H9 (cell line): Measurements from ENCODE around the gene FBLN2. TPM values are rescaled to one million over a fixed set of nuclear protein-coding genes. Genes with fewer than 3 reads are reported as not detected.

Source experiments
- DNase-seq: peaks from one replicate; pipeline ENCODE4 v3.0.0-alpha.2; 2017
- H2AFZ ChIP-seq: one replicate; pipeline ENCODE4 v1.6.1; 2013; ENCODE audit warnings: mild to moderate bottlenecking, low read length, control low read depth, moderate library complexity
- H2AK5ac ChIP-seq: 2 replicates; pipeline ENCODE4 v1.6.1; 2013; ENCODE audit warnings: low read length, control low read depth, mixed read lengths; ENCODE audit not compliant: insufficient read length
- H2BK120ac ChIP-seq: one replicate; pipeline ENCODE4 v1.6.1; 2013; ENCODE audit warnings: low read depth, mild to moderate bottlenecking, low read length, control low read depth, inconsistent platforms; ENCODE audit not compliant: poor library complexity, severe bottlenecking
- H2BK12ac ChIP-seq: 2 replicates; pipeline ENCODE4 v1.6.1; 2013; ENCODE audit warnings: low read length, control low read depth, mixed read lengths, low read depth; ENCODE audit not compliant: insufficient read length
- H2BK15ac ChIP-seq: 2 replicates; pipeline ENCODE4 v1.6.1; 2013; ENCODE audit warnings: low read depth, low read length, control low read depth
- H2BK20ac ChIP-seq: one replicate; pipeline ENCODE4 v1.6.1; 2013; ENCODE audit warnings: low read depth, mild to moderate bottlenecking, low read length, control low read depth, inconsistent platforms; ENCODE audit not compliant: poor library complexity, severe bottlenecking
- H2BK5ac ChIP-seq: 2 replicates; pipeline ENCODE4 v1.6.1; 2013; ENCODE audit warnings: low read length, control low read depth, mixed read lengths; ENCODE audit not compliant: insufficient read length
- H3K14ac ChIP-seq: 2 replicates; pipeline ENCODE4 v1.6.1; 2013; ENCODE audit warnings: low read length, control low read depth; ENCODE audit not compliant: insufficient read depth
- H3K18ac ChIP-seq: 2 replicates; pipeline ENCODE4 v1.6.1; 2013; ENCODE audit warnings: low read depth, mild to moderate bottlenecking, mixed read lengths, low read length, control low read depth; ENCODE audit not compliant: insufficient read length
- H3K23ac ChIP-seq: 2 replicates; pipeline ENCODE4 v1.6.1; 2013; ENCODE audit warnings: low read length, control low read depth, mixed read lengths, low read depth; ENCODE audit not compliant: insufficient read length
- H3K23me2 ChIP-seq: 2 replicates; pipeline ENCODE4 v1.6.1; 2013; ENCODE audit warnings: low read depth, mild to moderate bottlenecking, mixed read lengths, low read length, control low read depth; ENCODE audit not compliant: insufficient read length, poor library complexity, severe bottlenecking
- H3K27ac ChIP-seq: 2 replicates; pipeline ENCODE4 v1.5.1; 2013; ENCODE audit warnings: low read length, control low read depth, mixed read lengths, low read depth; ENCODE audit not compliant: insufficient read length
- H3K27me3 ChIP-seq: 2 replicates; pipeline ENCODE4 v1.6.1; 2013; ENCODE audit warnings: low read length, control low read depth, inconsistent platforms; ENCODE audit not compliant: insufficient read depth
- H3K4ac ChIP-seq: 2 replicates; pipeline ENCODE4 v1.6.1; 2013; ENCODE audit warnings: low read depth, mild to moderate bottlenecking, control low read depth, inconsistent platforms, low read length, moderate library complexity
- H3K4me1 ChIP-seq: 2 replicates; pipeline ENCODE4 v1.6.1; 2013; ENCODE audit warnings: low read length, control low read depth, inconsistent platforms; ENCODE audit not compliant: insufficient read depth
- H3K4me2 ChIP-seq: 2 replicates; pipeline ENCODE4 v1.6.1; 2013; ENCODE audit warnings: low read length, control low read depth, mixed read lengths; ENCODE audit not compliant: insufficient read length, insufficient read depth
- H3K56ac ChIP-seq: 2 replicates; pipeline ENCODE4 v1.6.1; 2013; ENCODE audit warnings: low read depth, mild to moderate bottlenecking, mixed read lengths, low read length, control low read depth; ENCODE audit not compliant: insufficient read length
- H3K79me1 ChIP-seq: 2 replicates; pipeline ENCODE4 v1.6.1; 2013; ENCODE audit warnings: low read depth, mild to moderate bottlenecking, moderate library complexity, low read length, control low read depth, inconsistent platforms; ENCODE audit not compliant: insufficient read depth, poor library complexity, severe bottlenecking
- H3K79me2 ChIP-seq: 2 replicates; pipeline ENCODE4 v1.6.1; 2013; ENCODE audit warnings: low read length, control low read depth, inconsistent platforms; ENCODE audit not compliant: insufficient read depth
- H3K9ac ChIP-seq: 2 replicates; pipeline ENCODE4 v1.6.1; 2013; ENCODE audit warnings: low read length, control low read depth, mixed read lengths; ENCODE audit not compliant: insufficient read length; ENCODE audit errors: extremely low read depth
- H3K9me3 ChIP-seq: one replicate; pipeline ENCODE4 v1.6.1; 2013; ENCODE audit warnings: low read depth, low read length, inconsistent platforms; ENCODE audit not compliant: control insufficient read depth
- H3T11ph ChIP-seq: one replicate; pipeline ENCODE4 v1.6.1; 2013; ENCODE audit warnings: mild to moderate bottlenecking, low read length, control low read depth, inconsistent platforms
- H4K20me1 ChIP-seq: one replicate; pipeline ENCODE4 v1.6.1; 2013; ENCODE audit not compliant: control insufficient read depth, insufficient read length, insufficient read depth
- H4K5ac ChIP-seq: 2 replicates; pipeline ENCODE4 v1.6.1; 2013; ENCODE audit warnings: low read depth, mild to moderate bottlenecking, mixed read lengths, low read length, control low read depth; ENCODE audit not compliant: insufficient read length
- H4K8ac ChIP-seq: replicated peaks from 2 replicates; pipeline ENCODE4 v1.6.1; 2013; ENCODE audit warnings: low read length, control low read depth, mixed read lengths, low read depth; ENCODE audit not compliant: insufficient read length
- H4K91ac ChIP-seq: 2 replicates; pipeline ENCODE4 v1.6.1; 2013; ENCODE audit warnings: low read depth, mild to moderate bottlenecking, moderate library complexity, mixed read lengths, low read length, control low read depth; ENCODE audit not compliant: insufficient read length
- H3K27ac Mint-ChIP-seq, 3 experiments: 2 replicates in 2 of 3; 3 replicates in 1 of 3; pipeline ENCODE4 v1.8.0; 2020 to 2021; ENCODE audit warnings: mixed read lengths in 3 of 3, mild to moderate bottlenecking in 1 of 3, moderate library complexity in 1 of 3
- H3K27me3 Mint-ChIP-seq: 2 replicates; pipeline ENCODE4 v1.8.0; 2021; ENCODE audit warnings: low read depth, mild to moderate bottlenecking, moderate library complexity, mixed read lengths
- H3K36me3 Mint-ChIP-seq, 3 experiments: 2 replicates in 2 of 3; 3 replicates in 1 of 3; pipeline ENCODE4 v1.8.0; 2020 to 2021; ENCODE audit warnings: low read depth in 3 of 3, mixed read lengths in 3 of 3; ENCODE audit not compliant: insufficient read depth in 1 of 3
- H3K4me1 Mint-ChIP-seq, 2 experiments: 2 replicates each; pipeline ENCODE4 v1.8.0; 2020; ENCODE audit warnings: mixed read lengths in 2 of 2
- H3K4me3 Mint-ChIP-seq, 2 experiments: 2 replicates in 1 of 2; 3 replicates in 1 of 2; pipeline ENCODE4 v1.8.0; 2020 to 2021; ENCODE audit warnings: mild to moderate bottlenecking in 2 of 2, mixed read lengths in 2 of 2, moderate library complexity in 1 of 2
- H3K9me3 Mint-ChIP-seq, 2 experiments: 2 replicates in 1 of 2; 3 replicates in 1 of 2; pipeline ENCODE4 v1.8.0; 2020; ENCODE audit warnings: mild to moderate bottlenecking in 2 of 2, mixed read lengths in 2 of 2, moderate library complexity in 1 of 2
- CTCF ChIP-seq: fragments of 200-600 bp; sonication (generic); conservative IDR thresholded peaks from 3 replicates; pipeline ENCODE4 v1.8.0; 2021; ENCODE audit warnings: antibody characterized with exemption, mild to moderate bottlenecking
- WGBS: extraction: QIAGEN DNeasy Blood & Tissue Kit; methylation state at CpG from one replicate; pipeline ENCODE4 v1.1.7; 2013; ENCODE audit warnings: missing lambda C conversion rate, low lambda C conversion rate, mixed read lengths; ENCODE audit not compliant: insufficient read length; ENCODE audit errors: extremely low coverage; 5-methylcytosine and 5-hydroxymethylcytosine counted together
- total RNA-seq: library from RNA; stranded (reverse); gene quantifications from 2 replicates; pipeline ENCODE4 v1.2.1, GENCODE V29; 2021

FBLN2 gene
- total RNA-seq, 1 experiment from 2014 or later, result 11.8 TPM

- Histone ChIP-seq H3K56ac (no peak overlapping the region), H3K9ac (no peak overlapping the region), H2BK15ac (no peak overlapping the region), H3K18ac (no peak overlapping the region), H3K9me3 (no peaks in the 10 kb centered on the region), H3K27me3 (no peaks in the 10 kb centered on the region), H2BK12ac (no peak overlapping the region), H4K91ac (no peak overlapping the region), H3K4me2 (no peak overlapping the region), H3K14ac (no peak overlapping the region), H3T11ph (no peak overlapping the region), H3K4ac (no peak overlapping the region), H3K23me2 (no peaks in the 10 kb centered on the region), H2AFZ (no peak overlapping the region), H3K23ac (no peak overlapping the region), H2BK120ac (no peak overlapping the region), H2BK5ac (no peak overlapping the region), H3K79me1 (no peaks in the 10 kb centered on the region), H3K4me1 (no peaks in the 10 kb centered on the region), H4K5ac (no peak overlapping the region), H2BK20ac (no peak overlapping the region), H4K8ac (no peak overlapping the region), H4K20me1 (no peaks in the 10 kb centered on the region), H3K27ac (no peak overlapping the region), H3K79me2 (no peaks in the 10 kb centered on the region), H2AK5ac (no peak overlapping the region)
- Mint-ChIP-seq H3K36me3 (no peaks in the 10 kb centered on the region; a peak in 1 of 7 replicates), H3K27me3 (no peaks in the 10 kb centered on the region; the same call in 1 of the 2 replicates), H3K4me1 (peaks cover 3 to 5% of the 10 kb centered on the region in 2 experiments; a peak in 3 of 4 replicates), H3K27ac (peak overlapping the region in 1 of 3 experiments; percentile 64; a peak in 2 of 7 replicates), H3K4me3 (no peak overlapping the region), H3K9me3 (no peaks in the 10 kb centered on the region)
- no peak for TF ChIP-seq CTCF
- DNase-seq, result no peak
- WGBS, result no CpG with 5 or more reads among the region's 31 CpGs
These were observed 72.7 kb downstream of the FBLN2 start for GRCh38 chr3:13621381-13622221.
